Liver (tissue), 9 donors: ENCODE results near the gene TMEM221. TPM values are rescaled to one million over a fixed set of nuclear protein-coding genes. Genes with fewer than 3 reads are reported as not detected.

Experiments used
- DNase-seq: peaks from one replicate; pipeline ENCODE4 v3.0.0-alpha.2; 2017; ENCODE audit warnings: low spot score
- H3K27ac ChIP-seq, 2 donors: one replicate each; pipeline ENCODE4 v1.7.0; 2013; ENCODE audit warnings: inconsistent platforms in 2 of 2, low read length in 2 of 2, control low read depth in 1 of 2, low read depth in 1 of 2, mild to moderate bottlenecking in 1 of 2
- H3K27me3 ChIP-seq, 4 donors: one replicate each; pipeline versions ENCODE4 v1.6.1 to v1.7.0; 2013; ENCODE audit warnings: low read length in 3 of 4, inconsistent platforms in 1 of 4, mild to moderate bottlenecking in 1 of 4, moderate library complexity in 1 of 4; ENCODE audit not compliant: control insufficient read depth in 4 of 4, insufficient read depth in 4 of 4
- H3K36me3 ChIP-seq, 4 donors: one replicate each; pipeline versions ENCODE4 v1.6.1 to v1.7.0; 2013; ENCODE audit warnings: low read length in 3 of 4, mild to moderate bottlenecking in 3 of 4, low read depth in 1 of 4, moderate library complexity in 1 of 4; ENCODE audit not compliant: control insufficient read depth in 4 of 4, insufficient read depth in 3 of 4
- H3K4me1 ChIP-seq, 4 donors: one replicate each; pipeline versions ENCODE4 v1.6.1 to v1.7.0; 2013; ENCODE audit warnings: low read length in 3 of 4, mild to moderate bottlenecking in 3 of 4, moderate library complexity in 1 of 4; ENCODE audit not compliant: control insufficient read depth in 4 of 4, insufficient read depth in 4 of 4
- H3K4me3 ChIP-seq, 3 donors: one replicate each; pipeline versions ENCODE4 v1.6.1 to v1.7.0; 2013; ENCODE audit warnings: low read length in 3 of 3, control low read depth in 1 of 3, low read depth in 1 of 3, mild to moderate bottlenecking in 1 of 3
- H3K9ac ChIP-seq, 2 donors: one replicate each; pipeline ENCODE4 v1.7.0; 2013; ENCODE audit warnings: low read length in 2 of 2, mild to moderate bottlenecking in 2 of 2, moderate library complexity in 2 of 2, control low read depth in 1 of 2, low read depth in 1 of 2
- H3K9me3 ChIP-seq, 4 donors: one replicate each; pipeline versions ENCODE4 v1.6.1 to v1.7.0; 2013; ENCODE audit warnings: low read length in 3 of 4; ENCODE audit not compliant: control insufficient read depth in 4 of 4
- ATF3 ChIP-seq: IDR thresholded peaks from 2 replicates; pipeline ENCODE4 v1.6.1; 2016; ENCODE audit warnings: antibody characterized with exemption
- CTCF ChIP-seq: fragments of 150-350 bp; IDR thresholded peaks from 2 replicates; pipeline ENCODE4 v1.5.1; 2017; ENCODE audit warnings: improper control_type of control experiment, low read depth, low read length; ENCODE audit not compliant: missing input control
- EGR1 ChIP-seq, 2 donors: IDR thresholded peaks; 2 replicates each; pipeline ENCODE4 v1.6.1; 2016 to 2018; ENCODE audit warnings: antibody characterized with exemption in 2 of 2, low read depth in 2 of 2
- GABPA ChIP-seq, 2 donors: IDR thresholded peaks in 1 of 2; conservative IDR thresholded peaks in 1 of 2; 2 replicates each; pipeline ENCODE4 v1.6.1; 2016; ENCODE audit warnings: antibody characterized with exemption in 2 of 2, mild to moderate bottlenecking in 1 of 2, moderate library complexity in 1 of 2
- HNF4A ChIP-seq, 2 donors: conservative IDR thresholded peaks; 2 replicates each; pipeline ENCODE4 v1.6.1; 2016; ENCODE audit warnings: antibody characterized with exemption in 2 of 2, mild to moderate bottlenecking in 2 of 2
- HNF4G ChIP-seq: IDR thresholded peaks from 2 replicates; pipeline ENCODE4 v1.6.1; 2016; ENCODE audit warnings: antibody characterized with exemption
- MAX ChIP-seq: IDR thresholded peaks from 2 replicates; pipeline ENCODE4 v1.6.1; 2016; ENCODE audit warnings: antibody characterized with exemption
- NR2F2 ChIP-seq: IDR thresholded peaks from 2 replicates; pipeline ENCODE4 v1.6.1; 2016; ENCODE audit warnings: antibody characterized with exemption
- RAD21 ChIP-seq, 2 donors: IDR thresholded peaks; 2 replicates each; pipeline ENCODE4 v1.6.1; 2016; ENCODE audit warnings: antibody characterized with exemption in 2 of 2, mild to moderate bottlenecking in 2 of 2
- REST ChIP-seq: IDR thresholded peaks from 2 replicates; pipeline ENCODE4 v1.6.1; 2016; ENCODE audit warnings: antibody characterized with exemption, mild to moderate bottlenecking
- SP1 ChIP-seq: IDR thresholded peaks from 2 replicates; pipeline ENCODE4 v1.6.1; 2018; ENCODE audit warnings: antibody characterized with exemption, mild to moderate bottlenecking
- TAF1 ChIP-seq: conservative IDR thresholded peaks from 2 replicates; pipeline ENCODE4 v1.6.1; 2016; ENCODE audit warnings: antibody characterized with exemption, mild to moderate bottlenecking
- YY1 ChIP-seq: IDR thresholded peaks from 2 replicates; pipeline ENCODE4 v1.6.1; 2016; ENCODE audit warnings: antibody characterized with exemption, mild to moderate bottlenecking
- ZBTB33 ChIP-seq: IDR thresholded peaks from 2 replicates; pipeline ENCODE4 v1.6.1; 2016; ENCODE audit warnings: antibody characterized with exemption
- WGBS: extraction: QIAGEN DNeasy Blood & Tissue Kit; methylation state at CpG from one replicate; pipeline ENCODE4 v1.1.7; 2013; 5-methylcytosine and 5-hydroxymethylcytosine counted together
- polyA plus RNA-seq, 2 donors: library from polyadenylated mRNA; stranded (reverse) in 1 of 2; unstranded in 1 of 2; fragments of 200-250 nt in 1 of 2; fragments of >200 nt in 1 of 2; fragmentation: Nextera tagmentation in 1 of 2; extraction: Ambion mirVana in 1 of 2; gene quantifications; one replicate each; pipeline versions ENCODE4 v1.2.1 to v1.2.3, GENCODE V29; 2013 to 2015
- total RNA-seq, 2 donors: library from RNA; depleted of rRNA; stranded (reverse); fragments of >200 nt; gene quantifications; one replicate each; pipeline ENCODE4 v1.2.3, GENCODE V29; 2014
- donor health status: healthy.
- donor health status: healthy.
- donor health status: healthy.
- donor health status: healthy.
- donor health status: healthy.

The TMEM221 gene
- total and polyA plus RNA-seq, 4 donors: 0.06 to 0.15 (median 0.11) TPM

GRCh38 chr19:17458970-17459369 lies 10.5 kb upstream of the TMEM221 start (continued):
- no peak for TF ChIP-seq ATF3
- TF ChIP-seq RAD21 (IDR thresholded peaks at IDR 0.05): no peak
- no peak for TF ChIP-seq ZBTB33
- TF ChIP-seq EGR1 (IDR thresholded peaks at IDR 0.05; ENCODE audit: low read depth in 2 of 2): no peak
- TF ChIP-seq HNF4G: no peak
- TF ChIP-seq TAF1: no peak

GRCh38 chr19:17457616-17458015 lies 9.1 kb upstream of the TMEM221 start:
- H3K4me1 ChIP-seq: peaks cover 0 to 5% (median 0%) of the 10 kb centered on the region in 4 donors
- H3K36me3 ChIP-seq: no peaks in the 10 kb centered on the region
- no peak for TF ChIP-seq NR2F2
- no peak for TF ChIP-seq ATF3
- TF ChIP-seq GABPA (IDR thresholded peaks at IDR 0.05 in 1 of 2, conservative IDR thresholded peaks at IDR 0.05 in 1 of 2): no peak
- no peak for TF ChIP-seq SP1
- no peak for TF ChIP-seq MAX
- TF ChIP-seq YY1: no peak
- no peak for TF ChIP-seq RAD21 (IDR thresholded peaks at IDR 0.05)
- no peak for TF ChIP-seq CTCF
- TF ChIP-seq ZBTB33: no peak
- TF ChIP-seq REST: no peak
- no peak for TF ChIP-seq EGR1 (IDR thresholded peaks at IDR 0.05; ENCODE audit: low read depth in 2 of 2)
- TF ChIP-seq HNF4A (conservative IDR thresholded peaks at IDR 0.05): no peak
- no peak for TF ChIP-seq TAF1
- TF ChIP-seq HNF4G: no peak
- H3K4me3 ChIP-seq: no peak overlapping the region
- no peak overlapping the region for H3K27ac ChIP-seq
- 41% methylated on average over 6 of the region's 6 CpGs for WGBS
- no peak overlapping the region for H3K9ac ChIP-seq
- peaks cover 0 to 4% (median 3%) of the 10 kb centered on the region in 4 donors for H3K27me3 ChIP-seq
- no peak for DNase-seq
- no peaks in the 10 kb centered on the region for H3K9me3 ChIP-seq
